Embryonic facial prominence (tissue), 1 donor: ENCODE data around the gene SWSAP1.
A peak's percentile ranks its signal among the peaks of the same experiment; 100 is the strongest.
"Not testable (repeated sequence)": the region's sequence is repeated elsewhere in the genome, so short reads cannot be mapped to it uniquely, and the experiment has no call there.

Source experiments
- DNase-seq: peaks from one replicate; pipeline ENCODE4 v3.0.0-alpha.2; 2016; ENCODE audit errors: extremely low spot score

The SWSAP1 gene

DNA sequence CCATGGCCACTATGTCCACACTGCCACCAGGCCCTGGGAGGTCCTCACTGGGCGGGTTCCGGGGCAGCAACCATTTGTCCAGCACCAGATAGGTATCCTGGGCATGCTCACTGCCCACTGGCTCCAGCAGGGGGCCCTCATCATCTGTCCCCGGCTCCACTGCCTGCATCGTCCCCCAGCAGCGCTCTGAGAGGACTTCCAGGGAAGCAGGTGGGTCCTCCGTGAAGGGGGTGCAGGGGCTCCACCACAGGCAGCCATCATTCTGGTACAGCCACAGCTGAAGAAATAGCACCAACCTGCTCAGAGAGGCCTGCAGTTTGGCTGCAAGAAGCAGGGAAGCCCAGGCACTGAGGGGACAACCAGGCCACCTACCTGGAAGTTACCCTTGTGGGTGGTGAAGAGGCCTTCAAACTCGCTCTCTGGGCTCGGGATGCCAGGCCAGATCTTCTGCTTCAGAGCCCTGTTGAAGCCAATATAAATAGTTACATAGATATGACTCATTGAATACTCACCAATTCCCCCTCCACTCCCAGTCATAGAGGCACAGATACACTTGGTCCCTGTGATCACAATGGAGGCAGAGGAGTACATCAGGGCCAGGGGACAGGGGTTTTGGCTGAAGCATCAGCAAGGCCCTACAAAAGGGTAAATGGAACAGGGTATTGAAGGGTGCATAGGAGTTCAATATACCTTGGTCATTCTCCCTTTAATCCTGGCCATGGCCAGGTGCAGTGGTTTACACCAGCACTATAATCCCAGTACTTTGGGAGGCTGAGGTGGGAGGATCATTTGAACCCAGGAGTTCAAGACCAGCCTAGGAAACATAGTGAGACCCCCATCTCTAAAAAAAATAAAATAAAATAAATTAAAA, 4.1 kb downstream of the SWSAP1 start:
- no peak for DNase-seq

DNA sequence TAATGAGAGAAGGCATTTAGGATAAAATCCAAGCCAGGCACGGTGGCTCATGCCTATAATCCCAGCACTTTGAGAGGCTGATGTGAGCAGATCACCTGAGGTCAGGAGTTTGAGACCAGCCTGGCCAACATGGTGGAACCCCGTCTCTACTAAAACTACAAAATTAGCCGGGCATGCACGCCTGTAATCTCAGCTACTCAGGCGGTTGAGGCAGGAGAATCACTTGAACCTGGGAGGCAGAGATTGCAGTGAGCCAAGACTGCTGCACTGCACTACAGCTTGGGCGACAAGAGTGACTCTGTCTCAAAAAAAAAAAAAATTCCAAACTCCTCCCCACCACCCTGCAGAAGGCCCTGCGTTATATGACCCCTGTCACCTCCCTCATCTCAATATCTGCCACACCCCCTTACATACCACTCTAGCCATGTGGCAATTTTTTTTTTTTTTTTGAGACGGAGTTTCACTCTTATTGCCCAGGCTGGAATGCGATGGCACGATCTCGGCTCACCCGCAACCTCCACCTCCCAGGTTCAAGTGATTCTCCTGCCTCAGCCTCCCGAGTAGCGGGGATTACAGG, 4.9 kb downstream of the SWSAP1 start:
- not testable (repeated sequence) for DNase-seq

GRCh38 chr19:11379857-11380350, 5.4 kb downstream of the SWSAP1 start:
- no peak for DNase-seq

DNA sequence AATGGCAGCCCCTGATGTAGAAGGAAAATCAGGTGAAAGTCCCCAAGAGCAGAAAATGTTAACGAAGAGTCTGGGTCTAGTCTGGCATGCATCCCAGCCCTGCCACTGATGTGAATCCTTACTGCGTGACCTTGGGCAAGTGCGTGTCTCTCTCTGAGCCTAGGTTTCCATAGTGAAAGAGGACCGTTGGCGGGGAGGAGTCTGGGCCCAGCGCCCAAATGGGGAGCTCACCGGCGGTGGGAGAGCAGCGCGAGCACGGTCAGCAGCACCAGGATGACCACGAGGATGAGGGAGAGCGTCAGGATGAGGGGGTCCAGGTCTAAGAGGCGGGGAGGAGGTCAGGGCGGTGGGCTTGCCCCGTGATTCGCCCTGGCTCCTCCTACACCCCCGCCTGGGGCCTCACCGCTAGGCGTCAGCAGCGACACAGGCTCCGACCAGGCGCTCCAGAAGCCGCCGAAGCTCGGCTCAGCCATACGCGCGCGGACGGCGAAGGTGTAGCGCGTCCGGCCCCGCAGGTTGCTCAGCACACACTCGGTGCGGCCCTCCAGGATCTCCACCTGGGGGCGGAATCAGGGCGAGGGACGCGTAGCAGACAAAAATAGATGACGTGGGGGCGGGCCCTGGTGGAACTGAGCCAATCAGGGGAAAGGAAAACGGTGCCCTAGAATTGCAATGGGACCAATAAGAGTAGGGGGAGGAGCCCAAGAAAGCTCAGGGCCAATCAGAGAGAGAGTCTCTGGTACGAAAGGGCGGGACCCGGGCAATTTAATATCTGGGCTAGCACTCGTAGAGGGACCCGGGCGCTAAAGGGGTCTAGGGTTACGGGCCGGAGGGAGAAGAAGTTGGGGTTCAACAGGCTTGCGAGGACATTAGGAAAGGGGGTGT, 6.4 kb downstream of the SWSAP1 start:
- peak; percentile 92 for DNase-seq

DNA sequence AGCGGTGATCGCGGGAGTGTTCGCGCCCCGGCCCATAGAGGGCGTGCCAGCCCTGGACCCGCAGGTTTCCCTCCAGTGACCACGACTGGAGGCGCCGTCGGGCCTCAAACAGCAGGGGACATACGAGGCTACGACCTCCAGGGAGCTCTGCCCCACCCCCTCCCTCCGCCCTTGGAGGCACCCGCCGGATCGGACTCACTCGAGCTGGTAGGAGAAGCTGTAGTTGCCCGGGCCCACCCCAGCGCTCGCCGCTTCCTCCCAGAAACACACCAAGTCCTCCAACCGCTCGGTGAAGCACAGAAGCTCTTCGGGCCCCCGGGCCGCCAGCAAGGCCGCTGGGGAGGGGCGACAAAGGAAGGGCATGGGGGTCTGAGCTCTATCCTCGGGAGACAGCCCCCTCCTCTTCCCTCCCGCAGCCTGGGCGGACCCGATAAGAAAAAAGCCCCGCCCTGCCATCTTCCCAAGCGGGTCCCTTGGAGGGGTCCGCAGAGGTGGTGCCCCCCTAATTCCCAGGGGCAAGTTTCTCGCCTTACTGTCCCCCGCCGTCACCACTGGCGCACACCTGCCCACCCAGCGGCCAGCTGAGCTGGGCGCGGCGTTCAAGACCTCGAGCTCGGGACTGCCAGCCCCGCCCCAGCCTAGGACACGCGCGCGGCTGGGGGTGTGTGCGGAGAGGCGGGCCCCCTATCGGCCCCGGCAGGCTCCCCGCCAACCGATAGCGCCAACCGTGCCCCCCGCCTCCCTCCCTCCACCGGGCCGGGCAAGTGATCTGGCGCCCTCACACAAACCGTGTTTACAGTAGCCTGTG, 8.6 kb downstream of the SWSAP1 start:
- no peak for DNase-seq

- no peak for DNase-seq
Measured at GRCh38 chr19:11383706-11384048, 9.2 kb downstream of the SWSAP1 start.

GRCh38 chr19:11384778-11385129, 10.3 kb downstream of the SWSAP1 start:
- no peak for DNase-seq

DNA sequence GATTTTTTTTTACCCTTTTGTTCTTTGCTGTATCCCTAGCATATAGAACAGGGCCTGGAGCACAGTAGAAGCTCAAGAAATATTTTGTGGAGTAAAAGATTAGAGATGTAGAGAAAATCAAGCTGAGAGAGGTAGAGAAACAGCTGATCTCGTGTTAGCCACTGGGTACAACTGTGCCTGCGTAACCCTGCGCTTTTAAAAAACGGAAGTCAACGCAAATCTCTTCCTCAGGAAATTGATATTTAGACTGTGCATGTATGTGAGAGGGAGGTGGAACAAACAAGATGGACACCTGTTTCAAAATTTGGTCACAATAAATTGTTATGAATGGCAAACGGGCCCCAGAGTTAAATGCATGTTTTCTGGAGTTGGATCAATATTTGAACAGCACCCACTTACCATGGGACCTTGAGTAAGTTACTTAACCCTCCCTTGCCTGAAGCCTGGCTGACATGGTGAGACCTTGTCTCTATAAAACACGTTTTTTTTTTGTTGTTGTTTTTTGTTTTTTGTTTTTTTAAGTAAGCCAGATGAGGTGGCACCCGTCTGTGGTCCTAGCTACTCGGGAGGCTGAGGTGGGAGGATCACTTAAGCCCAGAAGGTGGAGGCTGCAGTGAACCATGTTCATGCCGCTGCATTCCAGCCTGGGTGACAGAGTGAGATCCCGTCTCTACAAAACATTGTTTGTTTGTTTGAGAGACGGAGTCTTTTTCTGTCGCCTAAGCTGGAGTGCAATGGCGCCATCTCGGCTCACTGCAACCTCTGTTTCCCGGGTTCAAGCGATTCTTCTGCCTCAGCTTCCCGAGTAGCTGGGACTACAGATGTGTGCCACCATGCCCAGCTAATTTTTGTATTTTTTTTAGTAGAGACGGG, 12.9 kb downstream of the SWSAP1 start:
- no peak for DNase-seq

DNA sequence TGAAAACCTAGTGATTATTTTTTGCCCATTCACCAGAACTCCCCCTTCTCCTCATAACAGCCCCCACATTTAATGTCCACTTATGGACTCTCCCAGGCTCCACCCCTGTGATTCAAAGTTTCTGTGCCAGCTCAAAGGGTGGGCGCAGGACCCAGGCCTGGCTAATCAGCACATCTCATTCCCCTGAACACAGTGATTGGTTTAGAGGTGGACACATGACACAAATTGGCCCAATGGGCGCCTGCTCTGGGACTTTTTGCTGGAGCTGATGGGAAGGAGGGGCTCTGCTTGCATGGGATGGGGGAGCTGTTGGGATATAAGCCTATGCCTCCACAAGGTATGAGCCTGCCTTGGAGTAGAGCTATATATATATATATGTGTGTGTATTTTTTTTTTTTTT, 15.9 kb downstream of the SWSAP1 start:
- no peak for DNase-seq

- no peak for DNase-seq
Measured at GRCh38 chr19:11390933-11391680, 16.6 kb downstream of the SWSAP1 start.

DNA sequence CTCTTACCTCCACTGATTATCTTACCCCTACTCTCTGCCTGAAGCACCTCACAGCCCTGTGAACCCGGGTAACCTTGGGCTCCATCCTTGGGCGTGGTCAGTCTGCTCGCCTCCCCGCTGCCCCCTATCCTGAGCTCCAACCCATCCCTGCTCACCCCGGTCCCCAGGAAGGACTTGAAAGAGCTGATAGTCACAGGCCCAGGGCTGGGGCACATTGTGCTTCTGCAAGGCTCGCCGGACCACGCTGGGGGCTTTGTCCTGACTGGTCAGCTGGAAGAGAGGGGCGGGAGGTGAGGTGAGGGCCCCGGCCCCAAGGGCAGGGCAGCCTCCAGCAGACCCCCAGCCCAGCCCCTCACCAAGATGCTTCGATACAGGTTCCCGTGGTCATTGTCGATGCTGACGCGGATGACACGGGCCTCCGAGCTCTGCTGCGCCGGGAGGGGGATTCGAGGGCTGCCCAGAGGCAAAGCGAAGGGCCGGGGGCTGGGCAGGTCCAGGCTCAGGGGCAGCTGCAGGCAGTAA, 22.7 kb downstream of the SWSAP1 start:
- DNase-seq = no peak

GRCh38 chr19:11399667-11400066, 25.2 kb downstream of the SWSAP1 start:
- DNase-seq = no peak

- no peak for DNase-seq
Measured at GRCh38 chr19:11400798-11401197, 26.3 kb downstream of the SWSAP1 start.

- DNase-seq = no peak
Measured at GRCh38 chr19:11401808-11402543, 27.5 kb downstream of the SWSAP1 start.

GRCh38 chr19:11404588-11405222, 30.2 kb downstream of the SWSAP1 start:
- DNase-seq = no peak

GRCh38 chr19:11405846-11406643, 31.6 kb downstream of the SWSAP1 start:
- DNase-seq = no peak

DNA sequence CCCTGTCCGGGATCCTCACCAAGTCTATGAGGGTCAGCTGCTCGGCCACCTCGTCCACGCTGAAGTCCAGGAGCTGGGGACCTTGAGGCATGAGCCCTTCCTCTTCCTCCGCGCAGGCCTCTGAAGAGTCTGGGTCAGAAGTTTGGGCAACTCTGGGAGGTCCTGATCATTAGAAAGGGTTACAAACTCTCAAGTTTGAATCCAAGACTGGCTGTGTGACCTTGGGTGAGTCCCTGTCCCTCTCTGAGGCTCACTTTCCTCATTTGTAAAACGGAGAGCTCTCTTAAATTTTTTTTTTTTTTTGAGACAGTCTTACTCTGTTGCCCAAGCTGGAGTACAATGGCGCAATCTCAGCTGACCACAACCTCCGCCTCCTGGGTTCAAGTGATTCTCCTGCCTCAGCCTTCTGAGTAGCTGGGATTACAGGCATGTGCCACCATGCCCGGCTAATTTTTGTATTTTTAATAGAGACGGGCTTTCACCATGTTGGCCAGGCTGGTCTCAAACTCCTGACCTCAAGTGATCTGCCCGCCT, 32.3 kb downstream of the SWSAP1 start:
- DNase-seq = not testable (repeated sequence)
